Mesothelial cell of epicardium (in vitro differentiated cells): ENCODE measurements around the gene RPL21. TPM values are rescaled to one million over a fixed set of nuclear protein-coding genes. Genes with fewer than 3 reads are reported as not detected.
"Not testable (repeated sequence)": the region's sequence is repeated elsewhere in the genome, so short reads cannot be mapped to it uniquely, and the experiment has no call there.

Experiments used
- DNase-seq, 2 experiments: peaks; one replicate each; pipeline ENCODE4 v3.0.0; 2021; ENCODE audit warnings: low spot score in 2 of 2; ENCODE audit not compliant: unreplicated experiment in 2 of 2
- H3K27ac Mint-ChIP-seq: 2 replicates; pipeline ENCODE4 v1.8.0; 2021; ENCODE audit warnings: mixed read lengths
- H3K27me3 Mint-ChIP-seq: 2 replicates; pipeline ENCODE4 v1.8.0; 2021; ENCODE audit warnings: low read depth, mixed read lengths
- H3K36me3 Mint-ChIP-seq: 2 replicates; pipeline ENCODE4 v1.8.0; 2021; ENCODE audit warnings: mixed read lengths
- H3K4me1 Mint-ChIP-seq: 2 replicates; pipeline ENCODE4 v1.8.0; 2021; ENCODE audit warnings: mixed read lengths
- H3K4me3 Mint-ChIP-seq: 2 replicates; pipeline ENCODE4 v1.8.0; 2021; ENCODE audit warnings: mild to moderate bottlenecking, moderate library complexity, mixed read lengths
- H3K9me3 Mint-ChIP-seq: 2 replicates; pipeline ENCODE4 v1.8.0; 2021; ENCODE audit warnings: mixed read lengths
- total RNA-seq: library from RNA; stranded (reverse); gene quantifications from 3 replicates; pipeline ENCODE4 v1.2.1, GENCODE V29; 2021
- TF ChIP-seq, protein P1 (sequence below): fragments of 200-600 bp; sonication (generic); IDR thresholded peaks from one replicate; pipeline ENCODE4 v1.5.0; 2021; ENCODE audit warnings: antibody characterized with exemption; ENCODE audit not compliant: unreplicated experiment

Gene RPL21
- total RNA-seq, 1 donor from 2014 or later, result 851 TPM

GRCh38 chr13:27283906-27284493 lies 32.6 kb downstream of the RPL21 start:
- Mint-ChIP-seq H3K27ac (no peak overlapping the region), H3K36me3 (no peaks in the 10 kb centered on the region), H3K27me3 (no peaks in the 10 kb centered on the region), H3K9me3 (no peaks in the 10 kb centered on the region), H3K4me3 (no peak overlapping the region), H3K4me1 (no peaks in the 10 kb centered on the region)
- TF ChIP-seq, protein P1, sequence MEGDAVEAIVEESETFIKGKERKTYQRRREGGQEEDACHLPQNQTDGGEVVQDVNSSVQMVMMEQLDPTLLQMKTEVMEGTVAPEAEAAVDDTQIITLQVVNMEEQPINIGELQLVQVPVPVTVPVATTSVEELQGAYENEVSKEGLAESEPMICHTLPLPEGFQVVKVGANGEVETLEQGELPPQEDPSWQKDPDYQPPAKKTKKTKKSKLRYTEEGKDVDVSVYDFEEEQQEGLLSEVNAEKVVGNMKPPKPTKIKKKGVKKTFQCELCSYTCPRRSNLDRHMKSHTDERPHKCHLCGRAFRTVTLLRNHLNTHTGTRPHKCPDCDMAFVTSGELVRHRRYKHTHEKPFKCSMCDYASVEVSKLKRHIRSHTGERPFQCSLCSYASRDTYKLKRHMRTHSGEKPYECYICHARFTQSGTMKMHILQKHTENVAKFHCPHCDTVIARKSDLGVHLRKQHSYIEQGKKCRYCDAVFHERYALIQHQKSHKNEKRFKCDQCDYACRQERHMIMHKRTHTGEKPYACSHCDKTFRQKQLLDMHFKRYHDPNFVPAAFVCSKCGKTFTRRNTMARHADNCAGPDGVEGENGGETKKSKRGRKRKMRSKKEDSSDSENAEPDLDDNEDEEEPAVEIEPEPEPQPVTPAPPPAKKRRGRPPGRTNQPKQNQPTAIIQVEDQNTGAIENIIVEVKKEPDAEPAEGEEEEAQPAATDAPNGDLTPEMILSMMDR, result no peak
- no peak for DNase-seq

GRCh38 chr13:27288392-27288791 lies 37.0 kb downstream of the RPL21 start:
- Mint-ChIP-seq H3K27me3 (peaks cover 8% of the 10 kb centered on the region), H3K27ac (no peak overlapping the region), H3K4me3 (no peak overlapping the region), H3K9me3 (peaks cover 3% of the 10 kb centered on the region), H3K36me3 (no peaks in the 10 kb centered on the region), H3K4me1 (peaks cover 5% of the 10 kb centered on the region)
- no peak for DNase-seq
- TF ChIP-seq, protein P1, result no peak

DNA sequence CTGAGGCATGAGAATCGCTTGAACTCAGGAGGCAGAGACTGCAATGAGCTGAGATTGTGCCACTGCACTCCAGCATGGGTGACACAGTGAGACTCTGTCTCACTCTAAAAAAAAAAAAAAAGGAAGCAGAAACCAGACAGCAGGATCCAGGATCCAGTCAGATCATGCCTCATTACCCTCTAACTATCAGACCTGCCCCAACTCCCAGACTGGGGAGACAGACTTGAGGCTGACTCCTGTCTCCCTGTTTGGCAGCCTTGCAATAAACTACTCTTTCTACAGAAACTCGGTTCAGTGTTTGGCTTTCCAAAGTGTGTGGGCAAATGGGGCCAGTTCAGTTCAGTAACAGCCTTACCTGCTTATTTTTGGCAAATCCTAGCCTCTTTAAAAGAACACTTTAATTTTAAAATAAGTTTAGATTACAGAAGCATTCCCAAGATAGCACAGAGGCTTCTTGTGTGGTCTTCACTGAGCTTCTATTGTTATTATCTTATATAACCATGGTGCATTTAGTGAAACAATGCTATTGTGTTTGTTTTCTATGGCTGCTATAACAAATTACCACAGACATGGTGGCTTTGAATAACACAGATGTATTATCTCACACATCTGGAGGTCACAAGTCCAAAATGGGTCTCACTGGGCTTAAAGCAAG lies 37.8 kb downstream of the RPL21 start:
- Mint-ChIP-seq H3K4me3 (no peak overlapping the region), H3K4me1 (peaks cover 5% of the 10 kb centered on the region), H3K27ac (no peak overlapping the region), H3K27me3 (peaks cover 14% of the 10 kb centered on the region), H3K9me3 (peaks cover 3% of the 10 kb centered on the region), H3K36me3 (no peaks in the 10 kb centered on the region)
- TF ChIP-seq, protein P1, result no peak
- DNase-seq, result no peak

- peaks cover 14% of the 10 kb centered on the region for H3K27me3 Mint-ChIP-seq
- peaks cover 5% of the 10 kb centered on the region for H3K4me1 Mint-ChIP-seq
Observed at GRCh38 chr13:27290715-27291114, 39.4 kb downstream of the RPL21 start.

GRCh38 chr13:27291967-27292366 lies 40.6 kb downstream of the RPL21 start:
- H3K27ac Mint-ChIP-seq, H3K9me3 Mint-ChIP-seq, DNase-seq, H3K4me1 Mint-ChIP-seq, H3K4me3 Mint-ChIP-seq, H3K36me3 Mint-ChIP-seq: not testable (repeated sequence)
- H3K27me3 Mint-ChIP-seq, result peaks cover 19% of the 10 kb centered on the region

More at GRCh38 chr13:27290715-27291114, 39.4 kb downstream of the RPL21 start:
- Mint-ChIP-seq H3K27ac (no peak overlapping the region), H3K36me3 (no peaks in the 10 kb centered on the region), H3K4me3 (no peak overlapping the region), H3K9me3 (peaks cover 3% of the 10 kb centered on the region)
- TF ChIP-seq, protein P1, result no peak
- DNase-seq, result no peak

DNA sequence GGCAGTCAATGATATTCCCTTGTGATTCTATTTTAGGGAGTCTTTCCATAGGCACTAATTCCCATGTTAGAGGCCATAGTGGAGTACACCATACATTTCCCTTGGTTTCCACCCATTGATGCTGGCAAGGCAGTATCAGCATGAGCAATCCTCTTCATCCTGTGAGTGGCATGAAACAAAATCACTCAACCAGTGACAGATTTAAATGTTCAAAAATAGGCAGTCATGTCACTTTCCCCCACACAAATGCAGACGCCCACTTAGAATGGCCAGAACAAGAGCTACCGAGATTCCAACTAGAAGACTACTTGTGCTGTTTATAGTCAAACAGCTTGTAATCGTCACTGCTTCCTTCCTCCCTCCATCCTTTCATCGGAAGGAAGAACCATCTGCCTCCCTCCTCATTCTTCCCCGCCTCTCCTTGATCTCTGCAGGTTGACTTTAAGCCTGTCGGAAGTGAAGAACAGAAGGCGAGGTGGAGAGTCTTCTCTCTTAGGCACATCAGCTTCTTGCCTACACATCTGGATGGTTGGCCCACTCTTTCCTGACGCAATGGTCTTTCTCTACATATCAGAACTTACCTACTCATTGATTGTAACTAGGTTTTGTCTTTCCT lies 41.8 kb downstream of the RPL21 start:
- Mint-ChIP-seq H3K36me3 (no peaks in the 10 kb centered on the region), H3K4me3 (no peak overlapping the region), H3K9me3 (peaks cover 3% of the 10 kb centered on the region), H3K27ac (no peak overlapping the region), H3K27me3 (peaks cover 28% of the 10 kb centered on the region), H3K4me1 (peaks cover 5% of the 10 kb centered on the region)
- TF ChIP-seq, protein P1, result no peak
- no peak for DNase-seq
